GM18858 (cell line): ENCODE data around the gene PCSK4.

Experiments used
- ATAC-seq: cut with Tn5 transposase; IDR thresholded peaks from one replicate; pipeline ENCODE4 v1.9.1; 2021; ENCODE audit not compliant: unreplicated experiment

Gene PCSK4

GRCh38 chr19:1457031-1457739 lies 33.0 kb downstream of the PCSK4 start:
- ATAC-seq: no peak

- ATAC-seq: no peak
Observed at GRCh38 chr19:1456121-1456900, 33.8 kb downstream of the PCSK4 start.

GRCh38 chr19:1455336-1456120 lies 34.6 kb downstream of the PCSK4 start:
- no peak for ATAC-seq

DNA sequence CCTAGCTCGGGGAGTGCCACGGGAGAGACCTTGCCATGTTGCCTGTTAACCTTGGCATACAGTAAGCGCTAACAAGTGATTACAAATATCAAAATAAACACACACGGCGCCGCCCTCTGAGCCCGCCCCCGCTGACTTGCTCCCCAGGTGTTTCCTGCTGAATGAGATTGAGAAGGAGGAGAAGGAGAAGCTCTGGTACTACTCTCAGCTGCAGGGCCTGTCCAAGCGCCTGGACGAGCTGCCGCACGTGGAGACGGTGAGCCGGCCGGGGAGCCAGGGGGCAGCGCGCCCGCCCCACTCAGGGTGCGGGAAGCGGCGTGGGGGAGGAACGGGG lies 35.2 kb downstream of the PCSK4 start:
- ATAC-seq: no peak

DNA sequence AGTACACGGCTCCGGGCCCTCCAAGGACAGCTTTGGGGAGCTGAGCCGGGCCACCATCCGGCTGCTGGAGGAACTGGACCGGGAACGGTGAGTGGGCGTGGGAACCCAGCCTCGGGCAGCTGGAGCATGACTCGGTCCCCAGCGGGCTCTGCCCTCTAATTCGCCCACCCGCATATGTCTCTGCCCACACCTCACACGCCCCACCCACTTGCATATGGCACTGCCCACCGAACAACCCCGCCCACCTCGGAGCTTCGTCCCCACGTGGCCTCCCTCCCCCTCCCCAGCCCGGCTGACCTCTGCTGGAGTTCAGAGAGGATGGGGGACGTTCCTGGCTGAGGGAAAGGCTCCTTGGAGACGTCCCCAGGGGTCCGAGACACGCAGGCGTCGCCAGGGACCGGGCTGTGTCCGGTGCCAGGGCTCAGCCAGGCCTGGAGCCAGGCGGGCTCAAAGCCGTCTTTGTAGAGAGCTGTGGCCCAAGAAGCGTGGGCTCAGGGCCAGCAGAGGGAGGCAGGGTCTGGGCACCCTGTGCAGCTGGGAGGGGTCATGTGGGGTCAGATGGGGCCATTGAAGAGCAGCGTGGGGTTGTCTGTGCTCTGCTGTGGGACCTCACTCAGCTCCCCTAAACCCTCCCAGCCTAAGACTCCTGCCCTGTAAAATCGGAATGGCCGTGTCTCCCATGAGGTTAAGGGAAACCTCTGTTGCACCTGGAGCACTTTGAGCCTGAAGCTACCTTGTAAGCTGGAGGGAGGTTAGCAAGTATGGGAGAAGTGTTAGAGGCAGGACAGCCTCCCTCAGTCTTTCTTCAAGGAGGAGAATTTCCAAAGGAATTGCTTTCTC lies 36.4 kb downstream of the PCSK4 start:
- ATAC-seq: no peak

DNA sequence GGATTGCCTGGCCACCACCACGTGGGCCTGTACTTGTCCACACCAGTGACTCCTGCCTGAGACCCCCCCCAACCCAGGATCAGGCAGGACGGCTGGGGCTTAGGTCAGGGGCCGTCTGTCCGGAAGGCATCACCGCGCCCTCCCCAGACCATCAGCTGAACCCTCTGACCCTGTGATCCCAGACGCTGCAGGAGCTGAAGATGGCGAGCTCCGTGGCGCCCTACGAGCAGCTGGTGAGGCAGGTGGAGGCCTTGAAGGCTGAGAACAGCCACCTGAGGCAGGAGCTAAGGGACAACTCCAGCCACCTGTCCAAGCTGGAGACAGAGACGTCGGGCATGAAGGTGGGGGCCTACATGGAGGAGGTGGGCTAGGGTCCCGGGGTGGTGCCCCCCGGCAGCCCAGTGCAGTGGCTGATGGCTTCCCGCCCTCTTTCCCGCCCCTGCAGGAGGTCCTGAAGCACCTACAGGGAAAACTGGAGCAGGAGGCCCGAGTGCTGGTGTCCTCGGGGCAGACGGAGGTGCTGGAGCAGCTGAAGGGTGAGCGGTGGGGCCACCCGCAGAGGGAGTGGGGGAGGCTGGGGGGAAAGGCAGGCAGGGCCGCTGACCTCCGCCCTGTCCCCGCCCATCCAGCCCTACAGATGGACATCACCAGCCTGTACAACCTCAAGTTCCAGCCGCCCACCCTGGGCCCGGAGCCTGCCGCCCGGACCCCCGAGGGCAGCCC lies 37.2 kb downstream of the PCSK4 start:
- ATAC-seq: no peak

DNA sequence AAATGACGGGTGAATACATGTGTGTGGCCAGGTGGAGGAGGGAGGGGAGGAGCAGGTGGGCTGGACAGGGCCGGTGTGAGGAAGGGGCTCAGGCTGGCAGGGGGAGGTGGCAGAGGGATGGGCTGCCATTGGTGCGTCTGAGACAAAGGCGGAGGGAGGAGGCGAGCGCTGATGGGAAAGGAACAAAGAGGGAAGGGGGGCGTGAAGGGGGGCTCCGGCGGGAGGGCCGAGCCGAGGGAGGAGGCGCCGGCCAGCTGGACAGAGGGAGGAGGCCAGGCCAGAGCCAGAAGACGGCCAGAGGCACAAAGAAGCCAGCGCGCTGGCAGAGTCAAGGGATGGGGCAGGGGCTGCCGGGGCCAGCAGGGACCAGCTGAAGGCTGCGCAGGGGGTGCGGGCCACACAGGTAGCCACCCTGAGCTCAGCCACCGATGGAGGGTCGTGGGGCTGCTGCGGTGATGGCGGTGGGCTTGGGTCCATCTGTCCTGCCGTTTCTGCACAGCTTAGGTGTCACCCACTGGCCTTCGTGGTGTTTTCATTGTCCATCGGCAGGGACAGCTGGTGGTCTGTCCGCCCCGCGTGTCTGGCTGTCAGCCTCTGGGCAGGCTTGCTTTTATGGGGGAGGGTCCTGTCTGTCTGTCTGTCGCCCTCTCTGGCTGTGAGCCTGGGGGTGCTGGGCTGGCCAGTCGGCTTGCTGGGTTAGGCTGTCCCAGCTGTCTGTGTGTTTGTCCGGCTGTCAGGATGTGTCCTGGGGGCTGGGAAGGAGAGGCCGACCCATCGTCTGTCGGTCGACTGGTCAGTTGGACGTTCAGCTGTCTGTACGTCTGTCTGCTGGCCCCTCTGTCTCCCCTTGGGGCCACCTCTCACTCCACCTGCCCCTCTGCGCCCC lies 38.0 kb downstream of the PCSK4 start:
- no peak for ATAC-seq

GRCh38 chr19:1450735-1451731 lies 39.1 kb downstream of the PCSK4 start:
- no peak for ATAC-seq

- ATAC-seq: no peak
Observed at GRCh38 chr19:1449467-1450442, 40.4 kb downstream of the PCSK4 start, which contains the start of gene APC2. Gene APC2 (plus strand): TSS chr19:1450121. CDS start chr19:1453002, 2,881 bp downstream.

DNA sequence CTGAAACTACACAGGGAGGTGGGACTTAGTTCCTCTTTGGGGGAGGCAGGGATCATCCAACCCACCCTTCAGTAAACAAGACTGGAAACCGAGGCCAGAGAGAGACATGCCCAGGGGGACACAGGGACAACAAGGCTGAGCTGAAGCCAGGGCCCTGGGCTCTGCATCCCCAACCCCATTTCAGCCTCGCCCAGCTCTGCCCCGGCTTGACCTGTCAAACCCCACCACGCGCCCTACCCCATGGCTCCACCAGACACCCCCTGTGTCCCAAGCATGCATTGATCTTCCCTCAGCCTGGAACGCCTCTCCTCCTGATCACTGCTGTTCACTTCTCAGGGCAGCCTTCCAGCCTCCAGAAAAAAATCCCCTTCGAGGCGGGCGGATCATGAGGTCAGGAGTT lies 42.2 kb downstream of the PCSK4 start:
- ATAC-seq: no peak

- ATAC-seq: no peak
Observed at GRCh38 chr19:1447504-1447903, 42.6 kb downstream of the PCSK4 start.

GRCh38 chr19:1446713-1447481 lies 43.3 kb downstream of the PCSK4 start:
- no peak for ATAC-seq

DNA sequence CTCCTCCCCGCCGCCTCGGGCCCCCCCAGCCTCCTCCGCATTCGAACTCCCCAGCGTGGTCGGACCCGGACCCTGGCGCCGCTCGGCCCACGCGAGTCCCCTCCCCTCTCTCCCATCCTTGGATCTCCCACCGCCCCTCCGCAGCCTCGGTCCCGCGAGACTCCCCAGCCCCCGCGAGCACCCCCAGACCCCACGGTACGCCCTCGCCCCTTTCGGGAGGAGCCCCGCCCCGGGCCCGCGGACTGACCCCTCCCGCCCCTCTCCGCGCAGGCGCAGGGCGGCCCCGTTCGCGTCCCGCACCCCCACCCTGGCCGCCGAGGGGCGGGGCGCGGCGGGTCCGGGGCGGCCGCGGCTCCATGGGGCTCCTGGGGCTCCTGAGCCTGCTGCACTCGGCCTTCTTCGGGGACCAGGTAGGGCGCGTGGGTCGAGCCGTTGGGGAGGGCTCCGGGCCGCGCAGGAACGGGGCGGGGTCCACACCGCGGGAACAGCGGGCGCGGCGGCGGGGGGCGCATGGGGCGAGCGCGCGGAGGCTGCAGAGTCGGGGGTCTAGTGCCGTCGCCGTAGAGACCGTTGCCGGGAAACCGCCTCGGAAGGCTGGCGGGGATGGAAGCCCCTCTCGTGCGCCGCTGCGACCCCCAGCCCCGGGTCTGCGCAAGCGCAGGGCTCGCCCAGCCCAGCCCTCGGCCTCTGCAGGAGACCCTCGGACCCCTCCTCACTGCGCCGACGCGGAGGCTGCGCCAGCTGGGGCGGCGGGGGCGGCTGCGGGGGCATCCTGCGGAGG lies 44.0 kb downstream of the PCSK4 start:
- no peak for ATAC-seq

DNA sequence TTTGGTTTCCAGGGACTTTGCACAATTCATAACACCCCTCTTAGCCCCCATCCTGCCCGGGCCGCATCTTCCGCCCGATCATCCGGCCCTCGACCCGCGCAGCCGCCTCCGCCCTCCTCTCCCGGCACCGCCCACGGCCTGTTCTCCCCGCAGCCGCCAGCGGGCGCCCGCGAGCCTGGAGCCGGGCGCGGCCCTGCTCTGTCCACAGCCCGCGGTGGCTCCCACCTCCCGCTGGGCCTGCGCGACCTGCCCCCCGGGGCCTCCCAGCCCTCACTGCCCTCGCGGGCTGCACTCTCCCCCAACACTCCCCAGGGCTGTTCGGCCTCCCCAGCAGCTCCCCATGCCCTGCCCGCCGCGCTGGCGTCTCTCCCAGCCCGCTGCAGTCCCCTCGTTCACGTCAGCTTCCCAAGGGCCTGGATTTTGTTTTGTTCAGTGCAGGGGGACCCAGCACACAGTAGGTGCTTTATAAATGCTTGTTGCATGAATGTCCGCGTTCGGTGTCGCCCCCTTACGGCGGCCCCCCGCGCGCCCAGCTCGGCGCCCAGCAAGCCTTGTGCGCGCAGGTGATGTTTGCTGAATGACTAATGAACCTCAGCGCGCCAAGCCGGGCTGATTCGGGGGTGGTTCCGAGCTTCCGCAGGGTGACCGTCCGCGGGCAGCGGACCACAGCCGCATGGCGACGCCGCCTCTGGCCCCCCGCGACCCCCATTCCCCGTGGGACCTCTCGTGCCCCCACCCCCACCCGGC lies 44.8 kb downstream of the PCSK4 start:
- ATAC-seq: peak; percentile 55
